ENCODE results near the gene ADPRM. TPM values are rescaled to one million over a fixed set of nuclear protein-coding genes. Genes with fewer than 3 reads are reported as not detected.

Gene ADPRM
- total RNA-seq, 1 experiment from 2014 or later: 5.1 TPM

- H3K9me3 ChIP-seq (ENCODE audit: control insufficient read depth, low read depth, low read length): no peaks in the 10 kb centered on the region
- H2BK20ac ChIP-seq (ENCODE audit: low read depth, low read length, poor library complexity, severe bottlenecking): no peak overlapping the region
- H4K91ac ChIP-seq (ENCODE audit: insufficient read length, low read depth, low read length): no peak overlapping the region
- H3K18ac ChIP-seq (ENCODE audit: insufficient read length, low read depth, low read length): no peak overlapping the region
- no peak overlapping the region for H2BK5ac ChIP-seq (ENCODE audit: insufficient read length, low read length)
- no peak overlapping the region for H3K56ac ChIP-seq (ENCODE audit: insufficient read length, low read depth, low read length)
- H3K4me1 Mint-ChIP-seq: peaks cover 17 to 23% of the 10 kb centered on the region in 2 experiments
- H3K4ac ChIP-seq (ENCODE audit: low read depth, low read length): no peak overlapping the region
- DNase-seq: no peak
- no peaks in the 10 kb centered on the region for H4K20me1 ChIP-seq (ENCODE audit: control insufficient read depth, insufficient read depth, insufficient read length)
- H3K27ac Mint-ChIP-seq: no peak overlapping the region
- H3T11ph ChIP-seq (ENCODE audit: low read length): no peak overlapping the region
- H2BK12ac ChIP-seq (ENCODE audit: insufficient read length, low read depth, low read length): no peak overlapping the region
- no peak overlapping the region for H3K4me2 ChIP-seq (ENCODE audit: insufficient read depth, insufficient read length, low read length)
- H2BK15ac ChIP-seq (ENCODE audit: low read depth, low read length): no peak overlapping the region
- no peaks in the 10 kb centered on the region for H3K4me1 ChIP-seq (ENCODE audit: insufficient read depth, low read length)
- no peak overlapping the region for H3K9ac ChIP-seq (ENCODE audit: extremely low read depth, insufficient read length, low read length)
- no peak overlapping the region for H4K5ac ChIP-seq (ENCODE audit: insufficient read length, low read depth, low read length)
- no peak overlapping the region for H2BK120ac ChIP-seq (ENCODE audit: low read depth, low read length, poor library complexity, severe bottlenecking)
- no peaks in the 10 kb centered on the region for H3K27me3 ChIP-seq (ENCODE audit: insufficient read depth, low read length)
- peaks cover 4 to 11% (median 8%) of the 10 kb centered on the region in 3 experiments; a peak in 5 of 7 replicates for H3K36me3 Mint-ChIP-seq (ENCODE audit: insufficient read depth in 1 of 3, low read depth in 3 of 3)
- H3K23ac ChIP-seq (ENCODE audit: insufficient read length, low read depth, low read length): no peak overlapping the region
- no peak overlapping the region for H3K14ac ChIP-seq (ENCODE audit: insufficient read depth, low read length)
- H3K27ac ChIP-seq (ENCODE audit: insufficient read length, low read depth, low read length): no peak overlapping the region
- no CpG with 5 or more reads among the region's 1 CpG for WGBS (ENCODE audit: extremely low coverage, insufficient read length, low lambda C conversion rate)
- no peak overlapping the region for H2AFZ ChIP-seq (ENCODE audit: low read length)
- H4K8ac ChIP-seq (replicated peaks; ENCODE audit: insufficient read length, low read depth, low read length): no peak overlapping the region
- H3K9me3 Mint-ChIP-seq: no peaks in the 10 kb centered on the region
- H3K27me3 Mint-ChIP-seq (ENCODE audit: low read depth): no peaks in the 10 kb centered on the region
- no peak overlapping the region for H3K4me3 Mint-ChIP-seq
- no peak for TF ChIP-seq CTCF (conservative IDR thresholded peaks at IDR 0.05)
- H3K79me2 ChIP-seq (ENCODE audit: insufficient read depth, low read length): peaks cover 11% of the 10 kb centered on the region; the same call in 1 of the 2 replicates
- H2AK5ac ChIP-seq (ENCODE audit: insufficient read length, low read length): no peak overlapping the region
- H3K79me1 ChIP-seq (ENCODE audit: insufficient read depth, low read depth, low read length, poor library complexity, severe bottlenecking): peaks cover 3% of the 10 kb centered on the region
- peaks cover 5% of the 10 kb centered on the region for H3K23me2 ChIP-seq (ENCODE audit: insufficient read length, low read depth, low read length, poor library complexity, severe bottlenecking)
Measured at GRCh38 chr17:10699856-10700255, 2.5 kb downstream of the ADPRM start.
